ENCODE measurements around the gene REEP1. TPM values are rescaled to one million over a fixed set of nuclear protein-coding genes. Genes with fewer than 3 reads are reported as not detected.
A peak's percentile ranks its signal among the peaks of the same experiment; 100 is the strongest.
"Not testable (repeated sequence)": the region's sequence is repeated elsewhere in the genome, so short reads cannot be mapped to it uniquely, and the experiment has no call there.

REEP1 gene
- total RNA-seq, 1 donor: 0.36 TPM

- Histone ChIP-seq H3K4me2 (ENCODE audit: insufficient read depth, low read length) (no peak overlapping the region), H2AFZ (ENCODE audit: low read length) (no peak overlapping the region), H3K27me3 (ENCODE audit: insufficient read depth, low read length) (no peaks in the 10 kb centered on the region), H3K4me1 (ENCODE audit: insufficient read depth, low read length) (peaks cover 8% of the 10 kb centered on the region), H4K20me1 (ENCODE audit: insufficient read depth, low read length) (no peaks in the 10 kb centered on the region), H3K79me2 (ENCODE audit: insufficient read depth, low read length) (peaks cover 58% of the 10 kb centered on the region), H3K27ac (ENCODE audit: low read depth, low read length) (no peak overlapping the region), H3K9me3 (ENCODE audit: low read depth, low read length) (no peaks in the 10 kb centered on the region), H3K36me3 (ENCODE audit: insufficient read depth, low read length) (peaks cover 11% of the 10 kb centered on the region), H3K4me3 (ENCODE audit: insufficient read depth, low read length) (no peak overlapping the region)
- TF ChIP-seq CTCF (IDR thresholded peaks at IDR 0.05; ENCODE audit: extremely low read depth, low read depth, low read length): no peak
- no peak for DNase-seq (ENCODE audit: insufficient read length, low spot score, missing footprints)
Measured at GRCh38 chr2:86202336-86202692, 135.1 kb downstream of the REEP1 start.

GRCh38 chr2:86201671-86202335 lies 135.6 kb downstream of the REEP1 start:
- DNase-seq (ENCODE audit: insufficient read length, low spot score, missing footprints): no peak
- H3K4me2 ChIP-seq (ENCODE audit: insufficient read depth, low read length): no peak overlapping the region

GRCh38 chr2:86200564-86200963 lies 136.9 kb downstream of the REEP1 start:
- Histone ChIP-seq H3K79me2 (ENCODE audit: insufficient read depth, low read length) (peaks cover 57% of the 10 kb centered on the region), H3K4me3 (ENCODE audit: insufficient read depth, low read length) (peak overlapping the region; percentile 89), H3K4me1 (ENCODE audit: insufficient read depth, low read length) (peaks cover 13% of the 10 kb centered on the region), H3K4me2 (ENCODE audit: insufficient read depth, low read length) (peak overlapping the region; percentile 92)
- H3K27ac ChIP-seq (ENCODE audit: low read depth, low read length); H3K36me3 ChIP-seq (ENCODE audit: insufficient read depth, low read length); H2AFZ ChIP-seq (ENCODE audit: low read length); H3K27me3 ChIP-seq (ENCODE audit: insufficient read depth, low read length); H3K9me3 ChIP-seq (ENCODE audit: low read depth, low read length); H4K20me1 ChIP-seq (ENCODE audit: insufficient read depth, low read length); DNase-seq (ENCODE audit: insufficient read length, low spot score, missing footprints): not testable (repeated sequence)

More at GRCh38 chr2:86201671-86202335, 135.6 kb downstream of the REEP1 start:
- peaks cover 58% of the 10 kb centered on the region for H3K79me2 ChIP-seq (ENCODE audit: insufficient read depth, low read length)
- no peak for TF ChIP-seq CTCF (IDR thresholded peaks at IDR 0.05; ENCODE audit: extremely low read depth, low read depth, low read length)
- H4K20me1 ChIP-seq (ENCODE audit: insufficient read depth, low read length): no peaks in the 10 kb centered on the region
- no peak overlapping the region for H3K4me3 ChIP-seq (ENCODE audit: insufficient read depth, low read length)
- H2AFZ ChIP-seq (ENCODE audit: low read length): no peak overlapping the region
- H3K4me1 ChIP-seq (ENCODE audit: insufficient read depth, low read length): peaks cover 8% of the 10 kb centered on the region
- no peaks in the 10 kb centered on the region for H3K27me3 ChIP-seq (ENCODE audit: insufficient read depth, low read length)
- H3K36me3 ChIP-seq (ENCODE audit: insufficient read depth, low read length): peaks cover 6% of the 10 kb centered on the region
- no peak overlapping the region for H3K27ac ChIP-seq (ENCODE audit: low read depth, low read length)
- no peaks in the 10 kb centered on the region for H3K9me3 ChIP-seq (ENCODE audit: low read depth, low read length)

- no peak for TF ChIP-seq CTCF (IDR thresholded peaks at IDR 0.05; ENCODE audit: extremely low read depth, low read depth, low read length)
- Histone ChIP-seq H3K27me3 (ENCODE audit: insufficient read depth, low read length) (no peaks in the 10 kb centered on the region), H3K79me2 (ENCODE audit: insufficient read depth, low read length) (peaks cover 50% of the 10 kb centered on the region), H3K4me2 (ENCODE audit: insufficient read depth, low read length) (peak overlapping the region; percentile 92), H3K27ac (ENCODE audit: low read depth, low read length) (peak overlapping the region; percentile 73), H3K4me3 (ENCODE audit: insufficient read depth, low read length) (peak overlapping the region; percentile 89), H3K9me3 (ENCODE audit: low read depth, low read length) (no peaks in the 10 kb centered on the region), H4K20me1 (ENCODE audit: insufficient read depth, low read length) (peaks cover 3% of the 10 kb centered on the region), H2AFZ (ENCODE audit: low read length) (peak overlapping the region; percentile 96), H3K4me1 (ENCODE audit: insufficient read depth, low read length) (peaks cover 13% of the 10 kb centered on the region), H3K36me3 (ENCODE audit: insufficient read depth, low read length) (no peaks in the 10 kb centered on the region)
- DNase-seq (ENCODE audit: insufficient read length, low spot score, missing footprints): no peak
Measured at GRCh38 chr2:86199834-86200177, 137.6 kb downstream of the REEP1 start.

Data from osteoblast (primary cell).